H9 (cell line): Measurements from ENCODE around the gene KCNJ10. TPM values are rescaled to one million over a fixed set of nuclear protein-coding genes. Genes with fewer than 3 reads are reported as not detected.
"Not testable (repeated sequence)": the region's sequence is repeated elsewhere in the genome, so short reads cannot be mapped to it uniquely, and the experiment has no call there.

ENCODE experiments used
- DNase-seq: peaks from one replicate; pipeline ENCODE4 v3.0.0-alpha.2; 2017
- H2AFZ ChIP-seq: one replicate; pipeline ENCODE4 v1.6.1; 2013; ENCODE audit warnings: mild to moderate bottlenecking, low read length, control low read depth, moderate library complexity
- H2AK5ac ChIP-seq: 2 replicates; pipeline ENCODE4 v1.6.1; 2013; ENCODE audit warnings: low read length, control low read depth, mixed read lengths; ENCODE audit not compliant: insufficient read length
- H2BK120ac ChIP-seq: one replicate; pipeline ENCODE4 v1.6.1; 2013; ENCODE audit warnings: low read depth, mild to moderate bottlenecking, low read length, control low read depth, inconsistent platforms; ENCODE audit not compliant: poor library complexity, severe bottlenecking
- H2BK12ac ChIP-seq: 2 replicates; pipeline ENCODE4 v1.6.1; 2013; ENCODE audit warnings: low read length, control low read depth, mixed read lengths, low read depth; ENCODE audit not compliant: insufficient read length
- H2BK15ac ChIP-seq: 2 replicates; pipeline ENCODE4 v1.6.1; 2013; ENCODE audit warnings: low read depth, low read length, control low read depth
- H2BK20ac ChIP-seq: one replicate; pipeline ENCODE4 v1.6.1; 2013; ENCODE audit warnings: low read depth, mild to moderate bottlenecking, low read length, control low read depth, inconsistent platforms; ENCODE audit not compliant: poor library complexity, severe bottlenecking
- H2BK5ac ChIP-seq: 2 replicates; pipeline ENCODE4 v1.6.1; 2013; ENCODE audit warnings: low read length, control low read depth, mixed read lengths; ENCODE audit not compliant: insufficient read length
- H3K14ac ChIP-seq: 2 replicates; pipeline ENCODE4 v1.6.1; 2013; ENCODE audit warnings: low read length, control low read depth; ENCODE audit not compliant: insufficient read depth
- H3K18ac ChIP-seq: 2 replicates; pipeline ENCODE4 v1.6.1; 2013; ENCODE audit warnings: low read depth, mild to moderate bottlenecking, mixed read lengths, low read length, control low read depth; ENCODE audit not compliant: insufficient read length
- H3K23ac ChIP-seq: 2 replicates; pipeline ENCODE4 v1.6.1; 2013; ENCODE audit warnings: low read length, control low read depth, mixed read lengths, low read depth; ENCODE audit not compliant: insufficient read length
- H3K23me2 ChIP-seq: 2 replicates; pipeline ENCODE4 v1.6.1; 2013; ENCODE audit warnings: low read depth, mild to moderate bottlenecking, mixed read lengths, low read length, control low read depth; ENCODE audit not compliant: insufficient read length, poor library complexity, severe bottlenecking
- H3K27ac ChIP-seq: 2 replicates; pipeline ENCODE4 v1.5.1; 2013; ENCODE audit warnings: low read length, control low read depth, mixed read lengths, low read depth; ENCODE audit not compliant: insufficient read length
- H3K27me3 ChIP-seq: 2 replicates; pipeline ENCODE4 v1.6.1; 2013; ENCODE audit warnings: low read length, control low read depth, inconsistent platforms; ENCODE audit not compliant: insufficient read depth
- H3K4ac ChIP-seq: 2 replicates; pipeline ENCODE4 v1.6.1; 2013; ENCODE audit warnings: low read depth, mild to moderate bottlenecking, control low read depth, inconsistent platforms, low read length, moderate library complexity
- H3K4me1 ChIP-seq: 2 replicates; pipeline ENCODE4 v1.6.1; 2013; ENCODE audit warnings: low read length, control low read depth, inconsistent platforms; ENCODE audit not compliant: insufficient read depth
- H3K4me2 ChIP-seq: 2 replicates; pipeline ENCODE4 v1.6.1; 2013; ENCODE audit warnings: low read length, control low read depth, mixed read lengths; ENCODE audit not compliant: insufficient read length, insufficient read depth
- H3K56ac ChIP-seq: 2 replicates; pipeline ENCODE4 v1.6.1; 2013; ENCODE audit warnings: low read depth, mild to moderate bottlenecking, mixed read lengths, low read length, control low read depth; ENCODE audit not compliant: insufficient read length
- H3K79me1 ChIP-seq: 2 replicates; pipeline ENCODE4 v1.6.1; 2013; ENCODE audit warnings: low read depth, mild to moderate bottlenecking, moderate library complexity, low read length, control low read depth, inconsistent platforms; ENCODE audit not compliant: insufficient read depth, poor library complexity, severe bottlenecking
- H3K79me2 ChIP-seq: 2 replicates; pipeline ENCODE4 v1.6.1; 2013; ENCODE audit warnings: low read length, control low read depth, inconsistent platforms; ENCODE audit not compliant: insufficient read depth
- H3K9ac ChIP-seq: 2 replicates; pipeline ENCODE4 v1.6.1; 2013; ENCODE audit warnings: low read length, control low read depth, mixed read lengths; ENCODE audit not compliant: insufficient read length; ENCODE audit errors: extremely low read depth
- H3K9me3 ChIP-seq: one replicate; pipeline ENCODE4 v1.6.1; 2013; ENCODE audit warnings: low read depth, low read length, inconsistent platforms; ENCODE audit not compliant: control insufficient read depth
- H3T11ph ChIP-seq: one replicate; pipeline ENCODE4 v1.6.1; 2013; ENCODE audit warnings: mild to moderate bottlenecking, low read length, control low read depth, inconsistent platforms
- H4K20me1 ChIP-seq: one replicate; pipeline ENCODE4 v1.6.1; 2013; ENCODE audit not compliant: control insufficient read depth, insufficient read length, insufficient read depth
- H4K5ac ChIP-seq: 2 replicates; pipeline ENCODE4 v1.6.1; 2013; ENCODE audit warnings: low read depth, mild to moderate bottlenecking, mixed read lengths, low read length, control low read depth; ENCODE audit not compliant: insufficient read length
- H4K8ac ChIP-seq: replicated peaks from 2 replicates; pipeline ENCODE4 v1.6.1; 2013; ENCODE audit warnings: low read length, control low read depth, mixed read lengths, low read depth; ENCODE audit not compliant: insufficient read length
- H4K91ac ChIP-seq: 2 replicates; pipeline ENCODE4 v1.6.1; 2013; ENCODE audit warnings: low read depth, mild to moderate bottlenecking, moderate library complexity, mixed read lengths, low read length, control low read depth; ENCODE audit not compliant: insufficient read length
- H3K27ac Mint-ChIP-seq, 3 experiments: 2 replicates in 2 of 3; 3 replicates in 1 of 3; pipeline ENCODE4 v1.8.0; 2020 to 2021; ENCODE audit warnings: mixed read lengths in 3 of 3, mild to moderate bottlenecking in 1 of 3, moderate library complexity in 1 of 3
- H3K27me3 Mint-ChIP-seq: 2 replicates; pipeline ENCODE4 v1.8.0; 2021; ENCODE audit warnings: low read depth, mild to moderate bottlenecking, moderate library complexity, mixed read lengths
- H3K36me3 Mint-ChIP-seq, 3 experiments: 2 replicates in 2 of 3; 3 replicates in 1 of 3; pipeline ENCODE4 v1.8.0; 2020 to 2021; ENCODE audit warnings: low read depth in 3 of 3, mixed read lengths in 3 of 3; ENCODE audit not compliant: insufficient read depth in 1 of 3
- H3K4me1 Mint-ChIP-seq, 2 experiments: 2 replicates each; pipeline ENCODE4 v1.8.0; 2020; ENCODE audit warnings: mixed read lengths in 2 of 2
- H3K4me3 Mint-ChIP-seq, 2 experiments: 2 replicates in 1 of 2; 3 replicates in 1 of 2; pipeline ENCODE4 v1.8.0; 2020 to 2021; ENCODE audit warnings: mild to moderate bottlenecking in 2 of 2, mixed read lengths in 2 of 2, moderate library complexity in 1 of 2
- H3K9me3 Mint-ChIP-seq, 2 experiments: 2 replicates in 1 of 2; 3 replicates in 1 of 2; pipeline ENCODE4 v1.8.0; 2020; ENCODE audit warnings: mild to moderate bottlenecking in 2 of 2, mixed read lengths in 2 of 2, moderate library complexity in 1 of 2
- CTCF ChIP-seq: fragments of 200-600 bp; sonication (generic); conservative IDR thresholded peaks from 3 replicates; pipeline ENCODE4 v1.8.0; 2021; ENCODE audit warnings: antibody characterized with exemption, mild to moderate bottlenecking
- WGBS: extraction: QIAGEN DNeasy Blood & Tissue Kit; methylation state at CpG from one replicate; pipeline ENCODE4 v1.1.7; 2013; ENCODE audit warnings: missing lambda C conversion rate, low lambda C conversion rate, mixed read lengths; ENCODE audit not compliant: insufficient read length; ENCODE audit errors: extremely low coverage; 5-methylcytosine and 5-hydroxymethylcytosine counted together
- total RNA-seq: library from RNA; stranded (reverse); gene quantifications from 2 replicates; pipeline ENCODE4 v1.2.1, GENCODE V29; 2021

Gene KCNJ10
- total RNA-seq, 1 experiment from 2014 or later: 0.44 TPM

- no peak overlapping the region for H2BK20ac ChIP-seq
- no peak overlapping the region for H2BK5ac ChIP-seq
- H2AFZ ChIP-seq: no peak overlapping the region
- Mint-ChIP-seq H3K27ac (no peak overlapping the region), H3K9me3 (no peaks in the 10 kb centered on the region), H3K36me3 (no peaks in the 10 kb centered on the region; a peak in 1 of 7 replicates), H3K27me3 (peaks cover 2% of the 10 kb centered on the region), H3K4me3 (no peak overlapping the region; a peak in 1 of 5 replicates), H3K4me1 (peaks cover 72 to 79% of the 10 kb centered on the region in 2 experiments)
- no peak overlapping the region for H3K27ac ChIP-seq
- H3T11ph ChIP-seq: no peak overlapping the region
- no peaks in the 10 kb centered on the region for H3K27me3 ChIP-seq
- no peak overlapping the region for H4K8ac ChIP-seq
- peaks cover 15% of the 10 kb centered on the region; the same call in 1 of the 2 replicates for H3K4me1 ChIP-seq
- no peak for DNase-seq
- no peak overlapping the region for H3K56ac ChIP-seq
- H3K79me2 ChIP-seq: no peaks in the 10 kb centered on the region
- H3K9ac ChIP-seq: no peak overlapping the region
- no peak overlapping the region for H3K4me2 ChIP-seq
- no peak overlapping the region for H4K5ac ChIP-seq
- H2AK5ac ChIP-seq: no peak overlapping the region
- no peak overlapping the region for H2BK12ac ChIP-seq
- no peak for TF ChIP-seq CTCF
- no peaks in the 10 kb centered on the region for H3K79me1 ChIP-seq
- H3K18ac ChIP-seq: no peak overlapping the region
- no peak overlapping the region for H2BK120ac ChIP-seq
- no peak overlapping the region for H3K23ac ChIP-seq
- H4K91ac ChIP-seq: no peak overlapping the region
- no peak overlapping the region for H3K14ac ChIP-seq
- no peaks in the 10 kb centered on the region for H4K20me1 ChIP-seq
- no peak overlapping the region for H3K4ac ChIP-seq
- no peaks in the 10 kb centered on the region for H3K9me3 ChIP-seq
- no peaks in the 10 kb centered on the region for H3K23me2 ChIP-seq
- no peak overlapping the region for H2BK15ac ChIP-seq
- WGBS: no CpG with 5 or more reads among the region's 12 CpGs
These were observed 42.4 kb upstream of the KCNJ10 start for GRCh38 chr1:160112357-160112756.

GRCh38 chr1:160111462-160111861, 41.5 kb upstream of the KCNJ10 start:
- H3K14ac ChIP-seq, H2BK20ac ChIP-seq, H3K9me3 Mint-ChIP-seq, H2AK5ac ChIP-seq, H3K27ac ChIP-seq, H3K79me2 ChIP-seq, H3K18ac ChIP-seq, H3T11ph ChIP-seq, H3K23ac ChIP-seq, H2BK12ac ChIP-seq, H3K4me3 Mint-ChIP-seq, H3K36me3 Mint-ChIP-seq, H4K20me1 ChIP-seq, H4K8ac ChIP-seq, H2AFZ ChIP-seq, H3K27me3 ChIP-seq, H2BK120ac ChIP-seq, H4K91ac ChIP-seq, H3K4ac ChIP-seq, H3K27me3 Mint-ChIP-seq, H2BK5ac ChIP-seq, DNase-seq, H3K9me3 ChIP-seq, H3K9ac ChIP-seq, H2BK15ac ChIP-seq, H3K56ac ChIP-seq, H3K4me2 ChIP-seq, H3K23me2 ChIP-seq, H4K5ac ChIP-seq, H3K27ac Mint-ChIP-seq, H3K79me1 ChIP-seq: not testable (repeated sequence)
- H3K4me1 ChIP-seq: peaks cover 11% of the 10 kb centered on the region; the same call in 1 of the 2 replicates
- H3K4me1 Mint-ChIP-seq: peaks cover 63 to 70% of the 10 kb centered on the region in 2 experiments
- WGBS: no CpG with 5 or more reads among the region's 10 CpGs
